GM19438 (cell line): Measurements from ENCODE around the gene KMT2E.

Source experiments
- ATAC-seq: cut with Tn5 transposase; IDR thresholded peaks from one replicate; pipeline ENCODE4 v1.9.1; 2021; ENCODE audit warnings: low read depth; ENCODE audit not compliant: unreplicated experiment

The KMT2E gene

DNA sequence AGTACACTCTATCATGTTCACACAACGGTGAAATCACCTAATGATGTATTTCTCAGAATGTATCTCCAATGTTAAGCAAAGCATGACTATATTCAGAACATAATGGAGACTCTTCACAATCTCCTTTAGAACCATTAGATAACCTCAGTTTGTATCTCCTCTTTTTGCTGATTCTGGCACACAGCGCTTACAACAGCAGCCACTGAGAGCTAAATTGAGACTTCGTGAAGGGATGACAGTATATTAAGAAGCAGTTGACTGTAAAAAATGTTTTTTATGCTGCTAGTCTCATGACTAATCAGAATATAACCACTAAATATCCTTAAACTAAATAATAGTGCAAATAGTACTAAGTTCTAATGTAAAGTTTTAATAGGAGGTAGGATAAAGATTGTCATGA, 46.9 kb downstream of the KMT2E start:
- ATAC-seq: no peak

DNA sequence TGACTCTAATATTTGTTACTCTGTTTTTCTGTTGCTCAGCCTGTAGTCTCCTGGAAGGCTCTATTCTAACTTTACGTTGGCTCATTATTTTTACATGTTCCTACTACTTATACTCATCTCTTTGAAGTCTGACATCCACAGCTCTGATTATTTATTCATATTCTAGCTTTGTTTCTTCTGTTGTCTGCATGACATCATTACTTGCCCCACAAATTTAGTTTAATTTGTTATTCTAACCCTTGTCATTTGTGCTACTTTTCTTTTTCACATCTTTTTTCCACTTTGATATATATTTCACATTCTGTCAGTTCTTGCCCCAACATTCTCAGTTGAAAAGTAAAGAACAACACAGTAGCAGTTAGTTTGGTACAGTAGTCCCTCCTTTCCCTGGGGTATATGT, 51.1 kb downstream of the KMT2E start:
- ATAC-seq: no peak

DNA sequence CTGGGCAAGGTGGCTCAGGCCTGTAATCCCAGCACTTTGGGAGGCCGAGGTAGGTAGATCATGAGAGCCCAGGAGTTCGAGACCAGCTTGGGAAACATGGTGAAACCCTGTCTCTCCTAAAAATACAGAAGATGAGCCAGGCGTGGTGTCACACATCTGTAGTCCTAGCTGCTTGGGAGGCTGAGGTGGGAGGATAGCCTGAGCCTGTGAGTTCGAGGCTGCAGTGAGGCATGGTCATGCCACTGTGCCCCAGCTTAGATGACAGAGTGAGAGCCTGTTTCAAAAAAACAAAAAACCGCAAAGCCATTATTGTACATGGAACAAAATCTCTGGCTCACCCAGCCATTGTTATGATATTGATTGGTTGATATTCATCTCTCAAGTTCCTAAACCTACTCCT, 53.7 kb downstream of the KMT2E start:
- no peak for ATAC-seq

DNA sequence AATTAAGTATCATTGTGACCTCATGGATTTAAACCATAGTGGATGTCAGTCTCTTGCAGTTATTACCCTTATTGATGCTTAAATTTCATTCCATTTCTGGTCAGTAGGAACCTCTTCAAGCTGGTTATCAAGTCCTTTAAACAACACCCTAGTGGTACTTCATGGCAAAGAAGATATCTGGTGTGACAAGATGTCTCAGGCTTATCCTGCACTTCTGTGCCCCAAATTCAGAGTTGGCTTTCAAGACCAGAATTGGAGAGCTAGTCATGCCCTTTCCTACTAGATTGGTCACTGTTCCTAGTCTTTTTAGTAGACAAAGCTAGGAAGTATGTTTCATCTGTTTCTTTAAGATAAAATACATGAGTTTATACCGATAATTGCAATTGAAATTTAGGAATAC, 54.9 kb downstream of the KMT2E start:
- ATAC-seq: no peak

DNA sequence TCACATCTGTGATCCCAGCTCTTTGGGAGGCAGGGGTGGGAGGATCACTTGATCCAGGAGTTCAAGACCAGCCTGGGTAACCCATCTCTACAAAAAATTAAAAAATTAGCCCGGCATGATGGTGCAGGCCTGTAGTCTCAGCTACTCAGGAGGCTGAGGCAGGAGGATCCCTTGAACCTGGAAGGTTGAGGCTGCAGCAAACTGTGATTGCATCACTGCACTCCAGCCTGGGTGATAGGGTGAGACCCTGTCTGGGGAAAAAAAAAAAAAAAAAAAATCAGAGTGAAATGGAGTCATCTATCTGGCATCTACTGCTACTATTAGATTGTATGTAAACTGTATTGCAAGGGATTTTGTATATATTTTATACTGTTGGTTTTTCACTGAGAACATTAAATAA, 59.1 kb downstream of the KMT2E start:
- no peak for ATAC-seq

DNA sequence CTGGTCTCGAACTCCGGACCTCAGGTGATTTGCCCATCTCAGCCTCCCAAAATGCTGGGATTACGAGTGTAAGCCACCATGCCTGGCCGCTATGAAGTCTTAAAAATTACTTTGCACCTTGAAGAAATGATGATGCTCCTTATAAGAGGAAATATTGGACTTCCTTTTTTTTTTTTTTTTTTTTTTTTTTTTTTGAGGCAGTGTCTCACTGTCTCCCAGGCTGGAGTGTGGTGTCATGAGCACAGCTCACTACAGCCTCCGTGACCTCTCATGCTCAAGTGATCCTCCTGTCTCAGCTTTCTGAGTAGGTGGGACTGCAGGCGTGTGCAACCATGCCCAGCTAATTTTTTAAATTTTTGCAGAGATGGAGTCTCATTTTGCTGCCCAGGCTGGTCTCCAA, 65.3 kb downstream of the KMT2E start:
- ATAC-seq: no peak

DNA sequence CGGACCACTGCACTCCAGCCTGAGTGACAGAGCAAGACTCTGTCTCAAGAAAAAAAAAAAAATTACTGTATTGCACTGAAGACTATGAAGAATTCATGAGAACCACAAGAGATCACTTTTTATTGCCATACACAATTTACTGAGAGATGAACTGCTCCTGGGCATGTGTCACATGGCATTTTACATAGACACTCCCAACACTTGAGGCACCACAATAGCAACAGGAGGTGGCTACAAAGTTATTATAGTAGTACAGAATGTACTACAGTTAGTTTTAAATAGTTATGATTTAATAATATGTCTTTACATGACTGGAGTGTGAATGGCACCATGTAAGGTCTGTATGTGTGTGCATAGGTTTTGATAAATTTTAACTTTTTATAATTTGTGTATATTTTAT, 70.6 kb downstream of the KMT2E start:
- ATAC-seq: no peak

DNA sequence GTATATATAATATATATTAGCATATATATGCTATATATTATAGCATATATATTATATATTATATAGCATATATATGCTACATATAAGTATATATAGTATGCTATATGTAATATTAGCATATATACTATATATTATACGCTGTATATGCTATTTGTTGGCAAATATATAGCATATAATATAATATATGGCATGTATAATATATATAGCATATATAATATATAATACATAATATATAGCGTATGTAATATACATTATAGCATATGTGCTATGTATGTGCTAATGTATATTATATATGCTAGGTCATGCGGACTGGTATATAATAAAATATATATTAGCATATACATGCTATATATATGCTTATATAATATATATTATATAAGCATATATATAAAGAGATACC, 72.8 kb downstream of the KMT2E start:
- no peak for ATAC-seq

DNA sequence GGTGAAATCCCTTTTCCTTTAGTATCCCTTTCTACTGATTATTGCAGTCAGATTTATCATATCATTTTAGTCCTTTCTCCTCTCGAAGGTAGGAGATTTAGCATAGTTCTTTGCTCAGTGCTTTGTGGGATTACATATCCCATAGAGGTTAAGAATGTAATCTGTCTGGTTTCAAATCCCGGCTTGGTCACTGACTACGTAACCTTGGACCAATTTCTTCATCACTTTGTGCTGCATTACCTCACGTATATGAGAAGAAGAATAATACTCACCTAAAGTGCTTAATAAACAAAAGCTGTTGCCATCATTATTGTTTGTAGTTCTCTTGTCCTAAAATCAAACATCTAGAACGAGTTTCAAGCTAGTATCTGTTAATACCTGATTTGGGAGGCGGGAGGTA, 74.0 kb downstream of the KMT2E start:
- no peak for ATAC-seq

DNA sequence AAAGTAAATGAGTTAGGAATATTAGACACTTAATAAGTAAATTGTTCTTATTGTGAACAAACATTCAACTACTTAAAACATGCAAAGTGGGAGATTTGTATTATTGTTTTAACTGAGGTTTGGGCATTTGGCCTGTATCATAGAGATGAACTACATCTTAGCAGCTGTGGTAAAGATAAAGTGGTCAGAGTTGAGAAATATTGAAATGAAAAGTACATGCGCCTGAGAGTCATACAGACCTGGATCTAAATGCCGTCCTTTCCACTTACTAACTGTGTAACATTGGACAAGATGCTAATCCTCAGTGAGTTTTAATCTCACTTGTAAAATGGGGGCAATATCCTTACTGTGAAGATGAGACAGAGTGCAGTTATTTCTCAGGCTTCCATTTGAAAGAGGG, 74.5 kb downstream of the KMT2E start:
- no peak for ATAC-seq

DNA sequence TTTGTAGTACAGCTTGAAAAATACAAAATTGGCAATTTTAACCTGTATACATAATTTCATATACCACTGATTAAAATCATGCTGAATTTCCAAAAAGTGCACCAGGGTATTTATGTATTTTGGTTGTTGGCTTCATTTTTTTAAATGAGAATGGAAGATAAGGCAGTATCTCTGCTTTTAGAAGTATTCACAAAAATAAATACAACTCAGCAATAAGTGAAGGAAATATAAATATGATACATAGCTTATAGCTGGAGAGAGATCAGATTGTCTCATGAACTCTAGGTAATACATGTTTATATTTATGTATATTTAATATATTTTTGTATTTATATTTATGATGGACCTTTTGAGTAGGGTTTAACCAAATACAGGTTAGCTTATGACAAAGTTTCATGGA, 81.0 kb downstream of the KMT2E start:
- ATAC-seq: no peak

DNA sequence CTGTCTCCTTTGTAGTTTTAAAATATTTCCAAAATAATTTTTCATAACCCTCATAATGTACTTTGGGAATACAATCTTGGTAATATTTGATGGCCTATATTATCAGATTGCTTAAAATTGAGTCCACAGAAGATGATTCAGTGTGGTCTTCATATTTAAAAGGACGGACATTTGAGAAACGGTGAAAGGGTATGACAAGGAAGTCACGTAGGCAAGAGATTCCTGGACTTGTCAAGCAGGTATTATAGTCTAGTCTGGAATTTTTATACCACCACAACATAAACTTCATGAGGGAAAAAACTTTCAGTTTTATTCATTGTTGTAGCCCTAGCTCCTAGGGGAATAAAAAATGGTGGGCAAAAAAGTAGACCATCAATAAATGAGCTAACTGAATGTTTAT, 82.3 kb downstream of the KMT2E start:
- ATAC-seq: no peak

DNA sequence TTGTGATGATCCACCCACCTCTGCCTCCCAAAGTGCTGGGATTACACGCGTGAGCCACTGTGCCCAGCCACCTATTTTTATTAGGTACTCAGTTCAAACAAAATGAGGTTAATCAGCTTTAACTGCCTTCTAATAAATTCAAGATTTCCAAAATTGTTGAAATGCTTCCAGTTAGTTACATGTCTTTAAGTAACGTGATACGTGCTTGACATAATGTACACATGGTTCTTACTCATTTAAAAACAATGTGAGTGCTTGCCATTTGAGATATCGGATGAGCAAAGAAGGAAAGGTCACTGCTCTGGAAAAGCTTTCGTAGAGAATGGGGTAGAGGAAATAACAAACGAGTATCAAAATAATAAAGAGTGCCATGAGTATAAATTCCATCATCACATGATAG, 83.6 kb downstream of the KMT2E start:
- ATAC-seq: no peak

DNA sequence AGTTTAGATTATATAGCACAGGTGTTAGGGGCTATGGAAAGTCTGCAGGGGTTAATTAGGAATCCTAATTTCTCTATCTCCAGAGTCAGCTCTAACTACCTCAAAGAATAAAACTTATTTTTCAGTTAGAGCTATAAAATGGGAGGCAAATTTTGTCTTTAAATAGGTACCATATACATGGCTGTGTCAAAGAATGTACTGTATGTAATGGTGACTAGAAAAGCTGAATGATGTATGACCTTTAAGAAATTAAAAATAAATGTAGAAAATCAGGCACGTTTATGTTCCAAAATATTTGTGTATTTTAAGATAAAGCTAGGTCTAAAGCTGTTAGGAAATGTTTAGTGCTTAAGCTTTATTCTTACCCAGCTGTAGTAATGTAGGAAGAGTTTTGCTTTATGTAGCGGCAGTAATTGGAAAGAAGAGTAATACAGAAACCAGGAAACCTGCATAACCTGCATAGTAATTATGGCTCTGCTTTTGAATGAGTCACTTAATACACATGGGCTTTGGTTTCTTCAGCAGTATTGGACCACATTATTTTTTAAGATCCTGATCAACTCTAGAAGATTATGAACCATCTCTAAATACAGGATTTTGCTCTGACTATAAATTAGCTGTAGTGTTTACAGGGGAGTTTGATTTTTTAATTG, 85.0 kb downstream of the KMT2E start:
- no peak for ATAC-seq

DNA sequence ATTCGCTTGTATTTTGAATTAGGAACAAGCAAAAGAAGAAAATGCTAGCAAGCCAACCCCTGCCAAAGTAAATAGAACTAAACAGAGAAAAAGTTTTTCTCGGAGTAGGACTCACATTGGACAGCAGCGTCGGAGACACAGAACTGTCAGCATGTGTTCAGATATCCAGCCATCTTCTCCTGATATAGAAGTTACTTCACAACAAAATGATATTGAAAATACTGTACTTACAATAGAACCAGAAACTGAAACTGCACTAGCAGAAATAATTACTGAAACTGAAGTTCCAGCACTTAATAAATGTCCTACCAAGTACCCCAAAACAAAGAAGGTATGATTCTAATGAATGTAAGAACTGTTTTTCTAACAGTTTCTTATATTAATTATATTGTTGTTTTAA, 87.9 kb downstream of the KMT2E start:
- no peak for ATAC-seq

DNA sequence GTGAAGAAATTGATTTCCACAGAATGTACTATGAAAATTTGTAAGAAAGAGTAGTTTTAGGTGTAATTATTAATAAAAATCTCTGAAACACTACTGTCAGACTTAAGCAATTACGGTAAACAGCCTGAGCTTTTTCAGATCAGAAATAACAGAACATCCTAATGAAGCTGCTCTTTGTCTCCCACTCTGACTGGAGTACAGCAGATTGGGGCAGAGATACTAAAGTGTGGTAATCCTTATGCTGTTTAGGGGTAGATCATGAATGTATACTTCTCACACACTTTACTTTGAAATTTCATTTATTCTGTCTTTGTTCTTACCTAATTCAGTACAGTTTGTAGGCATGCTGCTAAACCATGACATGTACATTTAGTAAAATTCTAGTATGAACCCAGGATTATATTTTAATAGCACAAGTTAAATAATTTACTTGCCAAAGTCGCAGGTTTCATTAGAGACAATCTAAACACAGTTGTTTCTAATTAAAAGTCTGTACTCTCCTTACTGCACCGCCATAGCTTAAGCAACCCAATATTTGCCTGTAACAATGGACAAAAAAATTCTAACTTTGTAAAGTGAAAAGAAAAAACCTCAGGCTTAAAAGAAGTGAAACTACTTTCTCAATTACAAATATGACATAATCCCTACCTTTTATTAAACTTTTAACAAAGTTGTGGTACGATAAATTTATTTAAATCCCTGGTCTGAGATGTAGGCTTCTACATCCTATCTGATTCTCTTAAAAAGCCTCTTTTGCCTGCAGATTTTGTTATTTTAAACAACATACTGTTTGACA, 88.8 kb downstream of the KMT2E start:
- ATAC-seq: no peak

DNA sequence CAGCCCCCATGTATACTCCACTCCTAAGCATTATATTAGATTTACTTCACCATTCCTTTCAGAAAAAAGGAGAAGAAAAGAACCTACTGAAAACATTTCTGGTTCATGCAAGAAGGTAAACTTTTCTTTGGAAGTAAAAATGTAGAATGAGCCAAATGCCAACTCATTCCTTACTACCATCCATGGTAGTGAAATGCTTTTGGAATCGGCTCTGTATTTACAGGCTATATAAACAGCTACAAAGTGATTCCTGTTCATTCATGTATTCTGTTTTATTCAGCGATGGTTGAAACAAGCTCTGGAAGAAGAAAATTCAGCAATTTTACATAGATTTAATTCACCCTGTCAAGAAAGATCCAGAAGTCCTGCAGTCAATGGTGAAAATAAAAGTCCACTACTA, 91.6 kb downstream of the KMT2E start:
- no peak for ATAC-seq

DNA sequence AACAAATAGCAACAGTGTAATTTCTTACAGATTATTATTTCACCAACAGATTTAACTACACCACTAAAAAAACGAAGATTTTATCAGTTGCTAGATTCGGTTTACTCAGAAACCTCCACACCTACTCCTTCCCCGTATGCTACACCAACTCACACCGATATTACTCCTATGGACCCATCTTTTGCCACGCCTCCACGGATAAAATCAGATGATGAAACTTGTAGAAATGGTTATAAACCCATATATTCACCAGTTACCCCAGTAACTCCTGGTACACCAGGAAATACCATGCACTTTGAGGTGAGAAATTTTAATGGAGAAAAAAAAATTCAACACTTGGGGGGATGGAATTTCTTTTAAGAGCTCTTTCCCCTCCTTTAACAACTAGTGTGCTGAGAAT, 92.5 kb downstream of the KMT2E start:
- no peak for ATAC-seq

DNA sequence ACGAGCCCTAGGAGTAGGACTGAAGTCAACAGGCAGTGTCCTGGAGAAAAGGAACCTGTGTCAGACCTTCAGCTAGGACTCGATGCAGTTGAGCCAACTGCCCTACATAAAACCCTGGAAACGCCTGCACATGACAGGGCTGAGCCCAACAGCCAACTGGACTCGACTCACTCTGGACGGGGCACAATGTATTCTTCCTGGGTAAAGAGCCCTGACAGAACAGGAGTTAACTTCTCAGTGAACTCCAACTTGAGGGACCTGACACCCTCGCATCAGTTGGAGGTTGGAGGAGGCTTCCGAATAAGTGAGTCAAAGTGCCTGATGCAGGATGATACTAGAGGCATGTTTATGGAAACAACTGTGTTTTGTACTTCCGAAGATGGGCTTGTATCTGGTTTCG, 93.5 kb downstream of the KMT2E start:
- no peak for ATAC-seq

DNA sequence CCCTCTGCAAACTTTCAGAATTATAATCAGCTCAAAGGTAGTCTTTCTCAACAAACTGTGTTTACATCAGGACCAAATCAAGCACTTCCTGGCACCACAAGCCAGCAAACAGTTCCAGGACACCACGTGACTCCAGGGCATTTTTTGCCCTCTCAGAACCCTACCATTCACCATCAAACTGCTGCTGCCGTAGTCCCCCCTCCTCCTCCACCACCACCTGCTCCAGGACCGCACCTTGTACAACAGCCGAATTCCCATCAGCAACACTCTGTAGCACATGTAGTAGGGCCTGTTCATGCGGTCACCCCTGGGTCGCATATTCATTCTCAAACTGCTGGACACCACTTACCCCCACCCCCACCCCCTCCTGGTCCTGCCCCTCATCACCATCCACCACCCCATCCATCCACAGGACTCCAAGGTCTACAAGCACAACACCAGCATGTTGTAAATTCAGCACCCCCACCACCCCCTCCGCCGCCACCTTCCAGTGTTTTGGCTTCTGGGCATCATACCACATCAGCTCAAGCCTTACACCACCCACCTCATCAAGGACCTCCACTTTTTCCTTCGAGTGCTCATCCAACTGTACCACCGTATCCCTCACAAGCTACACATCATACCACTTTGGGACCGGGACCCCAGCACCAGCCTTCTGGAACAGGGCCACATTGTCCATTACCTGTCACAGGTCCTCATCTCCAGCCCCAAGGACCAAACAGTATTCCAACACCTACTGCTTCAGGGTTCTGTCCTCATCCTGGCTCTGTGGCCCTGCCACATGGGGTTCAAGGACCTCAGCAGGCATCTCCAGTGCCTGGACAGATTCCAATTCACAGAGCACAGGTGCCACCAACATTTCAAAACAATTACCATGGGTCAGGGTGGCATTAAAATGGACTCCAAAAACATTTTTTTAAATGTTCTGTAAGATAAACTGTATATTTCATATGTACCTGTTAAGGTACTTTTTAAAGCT, 98.7 kb downstream of the KMT2E start:
- ATAC-seq: no peak
